Ureter (tissue), 1 donor: ENCODE measurements around the gene SLC7A1. TPM values are rescaled to one million over a fixed set of nuclear protein-coding genes. Genes with fewer than 3 reads are reported as not detected.
"Not testable (repeated sequence)": the region's sequence is repeated elsewhere in the genome, so short reads cannot be mapped to it uniquely, and the experiment has no call there.

ENCODE experiments used
- DNase-seq: peaks from one replicate; pipeline ENCODE4 v3.0.0-alpha.2; 2020; ENCODE audit warnings: low spot score
- total RNA-seq: library from RNA; stranded (reverse); gene quantifications from one replicate; pipeline ENCODE4 v1.2.4, GENCODE V29; 2023
- donor health status: DM: yes; HTN: yes; CAD: no.

SLC7A1 gene
- 84.8 TPM for total RNA-seq

DNA sequence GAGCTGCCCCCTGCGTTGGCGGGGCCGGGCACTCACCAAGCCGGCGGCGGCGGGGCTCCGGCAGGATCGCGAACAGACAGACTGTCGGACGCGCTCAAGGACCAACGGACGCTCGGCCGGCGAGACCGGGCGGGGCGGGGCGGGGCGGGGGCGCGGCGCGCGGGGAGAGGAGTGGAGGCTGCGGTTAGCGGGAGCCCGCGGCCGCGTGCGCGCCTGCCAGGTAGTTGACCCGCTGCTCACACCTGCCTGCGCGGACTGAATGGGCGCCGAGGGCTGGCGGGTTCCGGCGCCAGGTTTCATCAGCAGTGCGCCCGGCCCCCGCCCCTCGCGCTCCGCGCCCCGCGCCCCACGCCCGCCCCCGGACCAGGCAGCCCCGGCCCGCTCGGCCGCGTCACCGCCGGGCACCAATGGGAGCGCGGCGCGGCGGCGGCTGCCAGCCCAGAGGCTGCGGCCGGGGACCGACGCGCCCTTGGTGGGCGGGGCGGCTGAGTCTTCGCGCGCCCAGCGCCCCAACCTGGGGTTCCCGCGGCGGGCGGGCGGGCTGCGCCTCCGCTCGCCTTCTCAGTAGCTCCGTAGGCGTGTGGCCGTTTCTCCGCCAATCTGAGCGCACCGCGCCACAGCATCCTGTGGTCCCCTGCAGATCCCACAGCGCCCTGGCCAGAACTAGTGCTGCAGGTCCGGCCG lies at the start of gene SLC7A1:
Gene SLC7A1 (minus strand): TSS at position 309 of the 684 bp plus-strand sequence. CDS start 59,500 bp downstream, outside the sequence.
- peak; percentile 61 for DNase-seq

DNA sequence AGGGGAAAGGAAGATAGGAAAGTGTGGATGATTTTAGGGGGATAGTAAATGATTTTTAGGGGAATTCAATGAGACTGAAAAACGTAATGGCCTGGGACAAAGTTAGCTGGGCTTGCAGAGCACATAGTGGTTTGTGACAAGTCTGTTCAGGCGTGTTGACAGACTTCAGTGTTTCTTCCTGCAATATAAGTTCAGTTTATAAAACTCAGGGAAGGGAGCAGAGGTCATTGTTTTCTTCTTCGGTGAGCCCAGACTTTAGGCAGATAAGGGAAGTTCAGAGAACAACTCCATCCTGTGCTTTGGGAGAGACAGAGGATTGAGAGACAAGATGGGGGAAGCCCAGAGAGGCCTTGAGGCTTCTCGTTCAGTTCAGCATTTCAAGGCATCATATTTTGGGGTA lies 45.2 kb upstream of the SLC7A1 start:
- no peak for DNase-seq

DNA sequence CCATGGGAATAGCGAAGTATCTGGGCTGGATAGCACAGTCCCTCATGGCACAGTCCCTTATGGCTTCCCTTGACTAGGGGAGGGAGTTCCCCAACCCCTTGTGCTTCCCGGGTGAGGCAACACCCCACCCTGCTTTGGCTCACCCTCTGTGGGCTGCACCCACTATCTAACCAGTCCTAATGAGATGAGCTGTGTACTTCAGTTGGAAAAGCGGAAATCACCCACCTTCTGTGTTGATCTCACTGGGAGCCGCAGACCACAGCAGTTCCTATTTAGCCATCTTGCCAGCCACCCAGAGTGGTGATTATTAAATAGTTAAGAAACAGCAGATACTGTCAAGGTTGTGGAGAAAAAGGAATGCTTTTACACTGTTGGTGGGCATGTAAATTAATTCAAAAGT lies 41.3 kb upstream of the SLC7A1 start:
- DNase-seq: not testable (repeated sequence)

- no peak for DNase-seq
Measured at GRCh38 chr13:29624997-29625396, 29.5 kb upstream of the SLC7A1 start.

GRCh38 chr13:29621841-29622240 lies 26.4 kb upstream of the SLC7A1 start:
- DNase-seq: no peak

DNA sequence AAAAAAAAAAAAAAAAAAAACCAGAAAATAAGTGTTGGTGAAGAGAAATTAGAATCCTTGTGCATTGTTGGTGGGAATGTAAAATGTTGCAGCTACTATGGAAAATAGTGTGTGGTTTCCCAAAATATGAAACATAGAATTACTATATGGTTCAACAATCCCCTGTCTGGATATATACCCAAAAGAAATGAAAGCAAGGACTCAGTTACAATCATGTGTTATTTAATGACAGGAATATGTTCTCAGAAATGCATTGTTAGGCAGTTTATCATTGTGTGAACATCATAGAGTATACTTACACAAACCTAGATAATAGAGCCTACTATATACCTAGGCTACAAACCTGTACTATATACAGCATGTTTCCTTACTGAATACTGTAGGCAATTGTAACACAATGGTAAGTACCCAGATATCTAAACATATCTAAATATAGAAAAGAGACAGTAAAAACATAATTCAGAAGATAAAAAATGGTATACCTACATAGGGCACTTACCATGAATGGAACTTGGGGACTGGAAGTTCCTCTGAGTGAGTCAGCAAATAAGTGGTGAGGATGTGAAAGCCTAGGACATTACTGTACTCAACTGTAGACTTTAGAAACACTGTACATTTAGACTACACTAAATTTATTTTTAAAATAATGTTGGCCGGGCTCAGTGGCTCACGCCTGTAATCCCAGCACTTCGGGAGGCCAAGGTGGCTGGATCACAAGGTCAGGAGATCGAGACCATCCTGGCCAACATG lies 25.7 kb upstream of the SLC7A1 start:
- DNase-seq: no peak

GRCh38 chr13:29619995-29620394 lies 24.5 kb upstream of the SLC7A1 start:
- no peak for DNase-seq

GRCh38 chr13:29613101-29613500 lies 17.6 kb upstream of the SLC7A1 start:
- no peak for DNase-seq

GRCh38 chr13:29607465-29607864 lies 12.0 kb upstream of the SLC7A1 start:
- no peak for DNase-seq

GRCh38 chr13:29605860-29606526 lies 10.5 kb upstream of the SLC7A1 start:
- no peak for DNase-seq

DNA sequence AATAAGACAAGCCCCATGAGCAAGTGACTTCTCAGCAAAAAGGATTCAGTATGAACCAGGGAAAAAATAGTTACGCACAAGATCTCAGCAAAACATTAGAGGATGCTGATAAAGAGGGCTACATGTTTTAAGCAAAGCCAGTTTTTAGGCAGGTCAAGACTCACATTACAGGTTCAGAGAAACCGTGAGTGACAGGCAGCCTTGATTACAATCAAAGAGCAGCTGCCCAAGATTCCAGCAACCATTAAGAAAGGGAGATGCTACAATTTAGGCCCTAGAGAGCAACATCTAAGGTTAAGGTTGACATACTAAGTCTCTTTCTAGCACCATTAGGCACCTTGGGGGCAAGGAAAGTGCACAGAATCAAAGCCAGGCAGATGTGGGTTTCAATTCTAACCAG lies 2.8 kb upstream of the SLC7A1 start:
- no peak for DNase-seq

GRCh38 chr13:29597706-29598105 lies 2.2 kb upstream of the SLC7A1 start:
- no peak for DNase-seq

DNA sequence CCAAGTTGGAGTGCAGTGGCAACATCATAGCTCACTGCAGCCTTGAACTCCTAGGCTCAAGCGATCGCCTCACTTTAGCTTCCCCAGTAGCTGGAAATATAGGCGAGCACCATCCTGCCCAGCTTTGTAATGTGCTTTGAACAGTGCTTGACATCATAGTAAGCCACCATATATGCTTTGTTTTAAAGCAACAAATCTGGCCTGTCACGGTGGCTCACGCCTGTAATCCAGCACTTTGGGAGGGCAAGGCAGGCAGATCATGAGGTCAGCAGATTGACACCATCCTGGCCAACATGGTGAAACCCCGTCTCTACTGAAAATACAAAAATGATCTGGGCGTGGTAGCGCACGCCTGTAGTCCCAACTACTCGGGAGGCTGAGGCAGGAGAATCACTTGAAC lies 1.8 kb upstream of the SLC7A1 start:
- DNase-seq: no peak

DNA sequence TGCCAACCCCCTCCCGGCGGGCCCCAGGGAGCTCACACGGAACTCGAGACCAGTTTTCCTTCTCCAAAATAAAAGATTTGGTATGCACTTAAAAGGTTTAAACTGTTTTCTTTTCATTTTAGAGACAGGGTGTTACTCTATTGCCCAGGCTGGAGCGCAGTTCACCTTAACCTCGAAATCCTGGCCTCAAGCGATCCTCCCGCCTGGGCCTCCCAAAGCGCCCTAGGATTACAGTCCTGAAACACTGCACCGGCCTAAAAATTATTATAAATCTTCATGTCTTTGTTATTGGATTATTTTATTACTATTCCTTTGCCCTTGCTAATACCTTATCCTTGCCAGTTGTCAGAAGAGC lies 553 bp upstream of the SLC7A1 start:
- no peak for DNase-seq

DNA sequence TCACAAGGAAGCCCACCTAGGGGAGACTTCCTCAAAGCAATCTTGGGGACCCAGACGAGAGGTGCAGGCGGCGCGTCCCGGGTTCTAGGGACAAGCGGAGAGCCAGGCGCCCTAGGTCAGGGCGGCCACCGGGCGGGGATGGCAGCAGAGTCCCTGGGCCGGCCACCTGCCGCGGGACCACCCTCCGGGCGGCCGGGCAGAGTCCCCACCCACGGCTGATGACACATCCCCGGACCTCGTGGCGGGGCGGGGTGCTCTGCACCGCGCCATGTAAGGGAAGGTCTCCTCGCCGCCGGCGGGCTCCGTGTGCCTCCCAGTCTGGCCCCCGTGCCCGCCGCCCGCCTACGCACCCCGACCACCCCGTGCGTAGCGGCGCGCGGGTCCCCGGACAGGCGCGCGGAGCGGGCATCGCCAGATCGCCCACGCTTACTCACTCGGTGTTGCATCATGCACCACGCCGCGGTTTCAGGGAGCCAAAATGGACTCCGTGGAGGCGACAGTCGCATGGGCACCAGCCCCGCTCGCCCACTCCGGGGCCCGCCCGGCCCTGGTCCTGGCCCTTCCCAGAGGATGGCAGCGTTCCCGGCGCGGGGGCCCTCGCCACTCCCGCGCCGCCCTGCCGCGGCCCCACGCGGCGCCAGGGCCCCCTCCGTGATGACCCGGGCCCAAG lies 643 bp downstream of the SLC7A1 start:
- peak; percentile 64 for DNase-seq

- no peak for DNase-seq
Measured at GRCh38 chr13:29594303-29594709, 1.2 kb downstream of the SLC7A1 start.

DNA sequence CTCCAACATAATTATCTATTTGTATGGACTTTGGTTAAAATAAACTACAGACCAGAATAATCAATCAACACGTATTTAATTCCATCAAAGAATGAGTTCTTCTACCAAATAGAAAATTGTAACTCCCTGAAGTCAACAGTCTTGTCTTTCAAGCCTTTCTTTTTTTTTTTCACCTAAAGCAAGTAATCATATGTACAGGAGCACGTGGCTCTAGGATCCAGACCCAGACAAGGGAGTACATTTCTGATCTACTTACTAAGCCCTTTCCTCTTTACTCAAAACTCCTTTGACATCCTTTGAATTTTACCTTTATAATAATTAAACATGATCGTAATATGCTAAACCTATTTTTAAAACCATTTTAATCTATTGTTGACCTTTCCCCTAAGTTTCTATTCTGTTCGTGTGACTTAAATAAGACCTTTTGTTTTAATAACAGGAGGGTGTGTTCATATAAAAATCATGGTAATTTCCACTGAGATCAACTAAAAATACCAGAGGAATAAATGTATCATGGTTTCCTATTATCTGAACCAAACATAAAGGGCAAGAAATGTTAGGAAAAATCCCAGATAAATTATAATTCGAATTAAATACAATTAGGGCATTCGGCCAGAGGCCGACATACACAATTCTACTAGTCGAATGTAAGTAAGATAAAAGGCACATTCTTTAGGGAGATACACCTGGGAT lies 1.7 kb downstream of the SLC7A1 start:
- no peak for DNase-seq

DNA sequence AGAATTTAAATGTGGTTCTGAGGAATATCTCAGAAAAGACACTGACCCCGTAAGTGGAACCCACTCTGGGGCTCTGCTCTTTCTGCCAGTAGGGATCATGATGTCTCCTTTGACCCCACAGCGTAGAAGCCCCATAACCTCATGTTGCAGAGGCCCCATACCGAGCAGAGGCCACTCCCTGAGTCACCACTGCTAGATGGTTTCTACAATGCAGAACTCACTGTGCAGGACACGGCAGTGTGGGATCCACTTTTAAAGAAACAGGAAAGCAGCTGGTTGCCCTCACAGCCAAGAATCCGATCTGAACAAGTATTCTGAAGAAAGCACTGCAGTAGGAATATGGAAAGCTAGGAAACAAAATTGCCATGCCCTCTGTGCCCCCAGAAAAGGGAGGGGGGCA lies 4.2 kb downstream of the SLC7A1 start:
- DNase-seq: no peak

DNA sequence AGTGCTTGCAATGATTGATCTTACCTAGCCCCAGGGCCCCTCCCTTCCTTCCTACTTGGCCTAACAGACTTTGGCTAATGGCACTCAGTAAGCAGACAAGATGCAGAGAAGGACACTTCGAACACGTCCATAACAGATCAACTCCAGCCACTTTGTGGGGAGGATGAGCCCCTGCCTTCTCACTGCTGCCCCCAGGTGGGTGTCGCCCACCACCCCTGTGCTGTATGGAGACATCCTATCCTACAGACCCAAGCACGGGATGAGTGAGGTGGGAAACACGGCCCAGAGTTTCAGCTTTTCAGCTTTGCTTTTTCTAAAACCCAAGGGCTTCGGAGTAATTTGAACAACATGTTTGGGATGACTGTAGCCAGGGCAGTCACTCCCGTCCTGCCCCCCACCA lies 5.5 kb downstream of the SLC7A1 start:
- DNase-seq: no peak

DNA sequence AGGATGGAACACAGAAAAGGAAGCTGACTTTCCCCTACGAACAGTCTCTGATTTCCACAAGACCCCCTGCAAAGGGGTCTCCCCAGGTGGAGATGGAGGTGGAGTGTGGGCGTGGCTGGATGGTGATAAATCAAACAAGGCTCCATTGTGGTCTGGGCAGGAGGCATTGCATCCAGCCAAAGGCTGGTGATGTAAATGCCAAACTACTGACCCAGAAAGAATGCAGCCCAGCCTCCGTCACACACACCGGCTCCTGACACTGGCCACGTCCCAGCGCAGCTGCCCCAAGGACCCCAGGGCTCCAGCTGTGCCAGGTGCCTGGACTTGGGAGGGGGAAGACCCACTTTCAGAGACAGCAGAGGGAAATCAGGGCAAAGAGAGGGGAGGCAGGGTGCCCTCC lies 6.3 kb downstream of the SLC7A1 start:
- no peak for DNase-seq

DNA sequence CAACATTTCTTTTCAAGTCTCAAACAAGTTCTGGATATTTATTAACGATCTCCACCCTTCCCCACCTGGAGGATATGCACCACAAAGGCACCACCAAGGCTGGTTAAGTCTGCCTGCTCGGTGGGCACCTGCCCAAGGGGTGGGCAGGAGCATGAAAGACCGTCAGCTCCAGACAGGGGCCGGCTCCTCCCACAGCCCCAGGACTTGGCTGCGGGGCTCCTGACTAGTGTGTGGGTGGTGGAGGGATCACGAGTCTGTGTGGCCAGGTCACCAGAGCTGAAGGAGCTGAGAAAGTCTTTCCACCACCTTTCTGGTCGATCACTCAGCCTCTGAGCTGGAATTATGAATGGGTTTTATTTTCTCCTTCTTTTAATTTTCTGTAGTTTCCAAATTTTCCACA lies 7.8 kb downstream of the SLC7A1 start:
- no peak for DNase-seq
